Gastrocnemius medialis (tissue), 4 donors: Measurements from ENCODE around the gene CCDC13.

Source experiments
- POLR2A ChIP-seq, 2 donors: fragments of 450-650 bp; IDR thresholded peaks; one replicate each; pipeline ENCODE4 v1.6.1; 2017; ENCODE audit warnings: antibody characterized with exemption in 2 of 2, mild to moderate bottlenecking in 2 of 2, moderate library complexity in 2 of 2
- TF ChIP-seq, protein P1 (sequence below), 5 experiments: fragments of 450-650 bp in 3 of 5; fragments of 200-600 bp in 2 of 5; sonication (generic) in 2 of 5; IDR thresholded peaks in 4 of 5; conservative IDR thresholded peaks in 1 of 5; 1 replicate in 4 of 5; 2 replicates in 1 of 5; pipeline ENCODE4 v1.5.1; 2016 to 2019; ENCODE audit warnings: antibody characterized with exemption in 5 of 5, mild to moderate bottlenecking in 3 of 5, moderate library complexity in 3 of 5

DNA sequence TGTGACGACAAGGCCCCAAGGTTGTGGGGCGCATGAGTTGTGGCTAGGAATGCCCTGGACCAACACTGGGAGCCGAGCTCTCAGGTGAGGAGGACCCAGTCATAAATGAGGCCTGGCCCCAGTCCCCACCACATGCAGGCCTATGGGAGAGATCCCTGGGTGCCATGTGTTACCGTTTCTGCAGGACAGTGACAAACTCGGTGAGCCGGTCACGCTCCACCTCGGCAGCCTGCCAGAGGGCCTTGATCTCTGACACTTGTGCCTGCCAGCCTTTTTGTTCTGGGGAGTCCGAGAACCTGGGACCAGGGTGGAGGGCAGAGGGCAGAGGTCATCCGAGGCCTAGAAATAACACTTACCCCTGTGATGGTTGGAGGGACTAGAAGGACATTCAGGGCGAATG is 42.8 kb downstream of the CCDC13 start:
- TF ChIP-seq, protein P1, sequence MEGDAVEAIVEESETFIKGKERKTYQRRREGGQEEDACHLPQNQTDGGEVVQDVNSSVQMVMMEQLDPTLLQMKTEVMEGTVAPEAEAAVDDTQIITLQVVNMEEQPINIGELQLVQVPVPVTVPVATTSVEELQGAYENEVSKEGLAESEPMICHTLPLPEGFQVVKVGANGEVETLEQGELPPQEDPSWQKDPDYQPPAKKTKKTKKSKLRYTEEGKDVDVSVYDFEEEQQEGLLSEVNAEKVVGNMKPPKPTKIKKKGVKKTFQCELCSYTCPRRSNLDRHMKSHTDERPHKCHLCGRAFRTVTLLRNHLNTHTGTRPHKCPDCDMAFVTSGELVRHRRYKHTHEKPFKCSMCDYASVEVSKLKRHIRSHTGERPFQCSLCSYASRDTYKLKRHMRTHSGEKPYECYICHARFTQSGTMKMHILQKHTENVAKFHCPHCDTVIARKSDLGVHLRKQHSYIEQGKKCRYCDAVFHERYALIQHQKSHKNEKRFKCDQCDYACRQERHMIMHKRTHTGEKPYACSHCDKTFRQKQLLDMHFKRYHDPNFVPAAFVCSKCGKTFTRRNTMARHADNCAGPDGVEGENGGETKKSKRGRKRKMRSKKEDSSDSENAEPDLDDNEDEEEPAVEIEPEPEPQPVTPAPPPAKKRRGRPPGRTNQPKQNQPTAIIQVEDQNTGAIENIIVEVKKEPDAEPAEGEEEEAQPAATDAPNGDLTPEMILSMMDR (IDR thresholded peaks at IDR 0.05 in 4 of 5, conservative IDR thresholded peaks at IDR 0.05 in 1 of 5): no peak
- TF ChIP-seq POLR2A (IDR thresholded peaks at IDR 0.05): no peak
